Dedifferentiated amniotic fluid mesenchymal stem cell (primary cell): ENCODE data around the gene HSPA5.
A peak's percentile ranks its signal among the peaks of the same experiment; 100 is the strongest.
"Not testable (repeated sequence)": the region's sequence is repeated elsewhere in the genome, so short reads cannot be mapped to it uniquely, and the experiment has no call there.

Experiments
- DNase-seq: peaks from one replicate; pipeline ENCODE4 v3.0.0-alpha.2; 2016; ENCODE audit errors: extremely low spot score

Gene HSPA5

GRCh38 chr9:125241000-125241862 lies at the start of gene HSPA5:
Gene HSPA5, minus strand, starts transcription at chr9:125241343. Its CDS starts 217 bp downstream, at chr9:125241126.
- peak; percentile 99 for DNase-seq

DNA sequence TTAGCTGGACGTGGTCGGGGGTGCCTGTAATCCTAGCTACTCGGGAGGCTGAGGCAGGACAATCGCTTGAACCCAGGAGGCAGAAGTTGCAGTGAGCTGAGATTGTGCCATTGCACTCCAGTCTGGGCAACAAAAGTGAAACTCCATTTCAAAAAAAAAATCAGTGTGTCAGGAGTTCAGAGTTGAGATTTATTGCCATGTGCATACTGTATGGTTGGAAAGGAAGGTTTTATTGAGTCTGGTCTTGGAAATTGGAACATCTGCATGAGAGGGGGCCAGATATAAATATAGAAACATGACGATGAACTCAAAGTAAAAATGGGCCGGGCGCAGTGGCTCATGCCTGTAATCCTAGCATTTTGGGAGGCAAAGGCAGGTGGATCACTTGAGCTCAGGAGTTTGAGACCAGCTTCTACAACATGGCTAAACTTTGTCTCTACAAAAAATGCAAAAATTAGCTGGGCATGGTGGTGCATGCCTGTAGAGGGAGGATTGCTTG lies 45.8 kb upstream of the HSPA5 start:
- not testable (repeated sequence) for DNase-seq

GRCh38 chr9:125284855-125285254 lies 43.7 kb upstream of the HSPA5 start:
- no peak for DNase-seq

DNA sequence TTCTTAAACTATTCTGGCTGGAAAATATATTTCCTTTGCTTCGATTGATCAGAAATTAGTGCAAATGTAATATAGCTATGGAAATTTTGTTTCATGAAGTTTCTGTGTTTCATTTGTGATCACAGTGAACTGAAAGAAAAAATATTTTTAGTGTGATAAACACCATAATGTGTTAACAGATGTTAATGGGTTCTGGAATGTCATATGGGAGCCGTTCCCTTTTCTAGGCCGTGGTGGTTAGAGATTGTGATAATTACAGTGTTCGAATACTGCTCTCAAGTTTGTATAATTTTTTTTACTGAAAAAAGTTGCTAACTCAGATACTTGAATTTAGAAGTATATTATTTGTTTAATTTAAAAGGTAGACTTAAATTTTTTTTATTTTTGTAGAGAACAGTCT lies 39.8 kb upstream of the HSPA5 start:
- DNase-seq, result no peak

- DNase-seq, result no peak
These were observed 36.3 kb upstream of the HSPA5 start for GRCh38 chr9:125277411-125277810.

GRCh38 chr9:125276771-125277170 lies 35.6 kb upstream of the HSPA5 start:
- DNase-seq, result no peak

DNA sequence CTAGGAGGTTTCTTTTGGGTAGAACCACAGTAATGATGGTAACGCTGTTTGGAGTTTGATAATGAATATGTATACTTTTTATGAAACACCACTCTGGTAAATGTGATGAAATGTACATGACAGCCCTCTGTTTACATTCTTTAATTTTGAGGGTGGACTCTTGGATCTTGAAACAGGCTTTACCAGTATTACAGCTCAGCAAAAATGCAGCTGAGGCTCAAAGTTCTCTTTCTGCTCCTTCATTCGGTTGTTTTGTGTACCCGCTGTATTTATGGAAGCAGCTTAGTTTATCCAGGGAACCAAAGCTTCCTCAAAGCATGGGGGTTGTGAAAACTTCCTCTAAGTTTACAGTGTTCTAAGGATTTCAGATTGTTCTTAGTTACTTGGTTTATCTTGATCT lies 31.6 kb upstream of the HSPA5 start:
- peak; percentile 52 for DNase-seq

DNA sequence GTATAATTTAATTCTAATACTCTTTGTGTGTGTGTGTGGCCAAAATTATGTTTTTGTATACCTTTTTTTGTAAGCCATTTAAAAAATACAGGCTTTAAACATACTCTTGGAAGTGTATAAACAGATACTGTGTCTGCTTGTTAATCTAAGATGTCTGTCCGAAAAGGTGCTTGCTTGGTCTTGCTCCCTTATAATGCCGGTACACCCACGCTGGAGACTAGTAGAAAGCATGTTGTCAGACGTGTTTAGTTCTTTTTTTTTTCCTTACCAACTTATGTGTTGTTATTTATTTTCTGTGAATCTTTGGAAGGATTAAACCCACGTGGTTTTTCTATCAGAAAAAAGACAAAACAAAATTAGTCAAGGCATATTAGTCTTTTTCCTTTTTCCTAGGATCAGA lies 29.9 kb upstream of the HSPA5 start:
- DNase-seq, result no peak

GRCh38 chr9:125269014-125269397 lies 27.9 kb upstream of the HSPA5 start:
- no peak for DNase-seq

- DNase-seq, result no peak
These were observed 27.4 kb upstream of the HSPA5 start for GRCh38 chr9:125268394-125269013.

- DNase-seq, result not testable (repeated sequence)
These were observed 22.9 kb upstream of the HSPA5 start for GRCh38 chr9:125264068-125264467.

DNA sequence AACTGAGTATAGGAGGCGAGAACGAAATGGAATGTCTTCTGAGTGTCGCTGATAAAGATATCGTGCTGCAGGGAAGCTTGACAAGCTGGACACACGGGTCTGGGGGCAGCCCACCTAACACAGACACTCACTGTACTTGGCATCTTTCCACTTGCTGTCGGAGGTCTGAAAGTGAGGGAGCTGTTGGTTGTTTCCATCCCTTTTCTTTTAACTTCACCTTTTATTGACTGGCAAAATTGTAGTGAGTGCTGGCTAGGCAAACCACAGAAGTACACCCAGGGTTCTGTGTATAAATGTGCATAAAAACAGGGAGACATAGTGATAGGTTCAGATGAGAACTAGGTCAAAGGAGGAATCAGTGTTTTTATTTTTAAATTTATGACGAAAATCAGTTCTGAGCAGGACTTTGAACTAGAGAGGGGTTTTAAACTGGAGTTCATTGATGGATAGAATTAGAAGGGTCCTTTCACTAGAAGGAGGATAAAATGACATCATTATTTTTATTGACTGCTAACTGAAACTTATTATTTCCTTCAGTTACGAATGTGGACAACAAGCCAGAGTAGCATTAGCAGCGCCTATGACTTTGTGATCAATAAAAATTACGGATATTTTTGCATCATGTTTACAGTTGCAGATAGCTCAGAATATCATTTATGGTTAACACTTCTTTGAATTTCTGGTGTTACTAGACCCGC lies 21.3 kb upstream of the HSPA5 start:
- no peak for DNase-seq

GRCh38 chr9:125261501-125262293 lies 20.6 kb upstream of the HSPA5 start, which contains the start of gene GAPVD1:
Gene GAPVD1, plus strand, starts transcription at chr9:125261826. Its CDS starts 37,096 bp downstream, at chr9:125298922.
- DNase-seq, result peak; percentile 63

DNA sequence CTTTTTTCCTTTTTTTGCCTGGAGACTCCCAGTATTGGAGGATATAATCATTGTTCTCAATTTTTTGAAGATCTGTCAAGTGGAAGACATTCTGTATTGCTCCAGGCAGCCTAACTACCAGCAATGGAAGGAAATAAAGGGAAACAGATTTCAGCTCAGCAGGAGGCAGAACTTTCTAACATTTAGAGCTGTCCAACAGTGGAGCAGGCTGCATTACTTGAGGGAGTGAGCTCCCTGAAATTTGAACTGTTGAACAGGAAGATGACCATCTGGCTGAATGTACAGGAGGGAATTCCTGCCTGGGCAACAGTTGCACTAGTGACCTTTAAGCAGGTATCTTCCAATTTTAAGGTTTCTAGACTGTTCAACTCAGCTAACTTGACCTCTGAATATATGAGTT lies 19.4 kb upstream of the HSPA5 start:
- no peak for DNase-seq

GRCh38 chr9:125258832-125259534 lies 17.8 kb upstream of the HSPA5 start:
- DNase-seq, result no peak

- no peak for DNase-seq
These were observed 17.1 kb upstream of the HSPA5 start for GRCh38 chr9:125258160-125258785.

- DNase-seq, result no peak
These were observed 14.7 kb upstream of the HSPA5 start for GRCh38 chr9:125255781-125256391.

GRCh38 chr9:125254231-125254630 lies 13.1 kb upstream of the HSPA5 start:
- no peak for DNase-seq

DNA sequence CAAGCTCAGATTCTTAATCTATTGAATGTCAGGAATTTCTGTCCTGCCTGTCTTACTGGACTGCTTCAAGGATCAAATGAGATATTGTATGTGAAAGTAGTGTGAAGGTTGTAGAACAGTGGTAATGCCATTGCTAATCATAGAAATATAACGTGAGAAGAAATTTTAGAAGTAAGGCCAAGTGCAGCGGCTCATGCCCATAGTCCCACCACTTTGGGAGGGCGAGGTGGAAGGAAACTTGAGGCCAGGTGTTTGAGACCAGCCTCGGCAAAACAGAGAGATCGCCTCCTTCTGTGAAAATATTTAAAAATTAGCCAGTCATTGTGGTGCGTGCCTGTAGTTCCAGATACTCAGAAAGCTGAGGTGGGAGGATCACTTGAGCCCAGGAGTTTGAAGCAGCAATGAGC lies 5.1 kb upstream of the HSPA5 start:
- no peak for DNase-seq

DNA sequence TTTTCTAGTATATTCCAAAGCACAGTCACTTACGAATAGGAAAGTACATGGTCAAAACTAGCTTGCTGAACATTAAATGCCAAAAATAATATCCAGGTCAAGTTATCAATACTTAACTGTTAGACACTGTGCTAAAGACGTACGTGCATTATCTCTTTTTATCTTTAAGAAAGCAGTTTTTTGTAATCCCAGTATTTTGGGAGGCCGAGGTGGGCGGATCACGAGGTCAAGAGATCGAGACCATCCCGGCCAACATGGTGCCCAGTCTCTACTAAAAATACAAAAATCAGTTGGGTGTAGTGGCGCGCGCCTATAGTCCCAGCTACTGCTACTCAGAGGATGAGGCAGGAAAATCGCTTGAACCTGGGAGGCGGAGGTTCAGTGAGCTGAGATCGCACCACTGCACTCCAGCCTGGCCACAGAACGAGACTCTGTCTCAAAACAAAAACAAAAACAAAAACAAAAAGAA lies 2.7 kb upstream of the HSPA5 start:
- no peak for DNase-seq
